ENCODE measurements around the gene SGTA.
"Not testable (repeated sequence)": the region's sequence is repeated elsewhere in the genome, so short reads cannot be mapped to it uniquely, and the experiment has no call there.

SGTA gene, protein sequence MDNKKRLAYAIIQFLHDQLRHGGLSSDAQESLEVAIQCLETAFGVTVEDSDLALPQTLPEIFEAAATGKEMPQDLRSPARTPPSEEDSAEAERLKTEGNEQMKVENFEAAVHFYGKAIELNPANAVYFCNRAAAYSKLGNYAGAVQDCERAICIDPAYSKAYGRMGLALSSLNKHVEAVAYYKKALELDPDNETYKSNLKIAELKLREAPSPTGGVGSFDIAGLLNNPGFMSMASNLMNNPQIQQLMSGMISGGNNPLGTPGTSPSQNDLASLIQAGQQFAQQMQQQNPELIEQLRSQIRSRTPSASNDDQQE

DNA sequence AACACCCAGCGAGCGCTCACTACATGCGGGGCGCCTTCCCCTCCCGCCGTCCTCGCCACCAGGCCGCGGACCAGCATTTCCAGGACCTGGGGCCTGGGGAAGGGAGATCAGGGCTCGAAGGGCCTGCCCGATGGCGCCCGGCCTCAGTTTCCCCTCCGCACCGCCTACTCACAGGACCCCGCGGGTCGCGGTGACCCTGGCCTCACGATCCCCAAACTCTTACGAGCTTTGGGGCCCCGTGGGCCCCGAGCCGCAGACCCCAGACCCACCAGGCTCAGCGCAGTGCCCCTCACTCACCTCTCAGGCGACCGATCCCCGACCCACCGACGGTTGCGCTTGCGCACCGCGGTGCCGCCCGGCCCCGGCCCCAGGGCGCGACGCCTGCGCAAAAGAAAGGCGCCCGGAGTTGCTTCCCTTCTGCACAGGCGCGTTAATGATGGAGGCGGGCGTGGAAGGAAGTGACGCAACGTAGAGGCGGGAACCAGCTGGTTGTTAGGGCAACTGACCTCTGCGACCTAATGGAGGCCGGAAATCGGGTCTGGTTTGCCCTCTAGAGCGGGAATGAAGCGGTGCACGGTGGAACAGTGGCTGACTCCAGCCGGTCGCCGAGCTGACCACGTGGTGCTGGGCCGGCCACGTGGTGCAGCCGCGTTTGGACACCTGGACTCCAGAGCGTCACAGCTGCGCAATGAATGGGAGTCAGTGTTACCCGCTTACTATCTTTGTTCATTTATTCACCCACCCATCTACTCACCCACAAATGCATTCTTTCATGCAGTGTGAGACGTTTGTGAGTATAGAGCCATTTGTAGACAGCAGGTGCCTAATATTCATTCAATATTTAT is at the start of gene SGTA:
Gene SGTA, minus strand, starts transcription at position 338 of the 845 bp plus-strand sequence. CDS start 14,205 bp downstream, outside the sequence.
- peak; percentile 93 to 94 for DNase-seq (ENCODE audit: low read depth in 2 of 2, low spot score in 1 of 2)

DNA sequence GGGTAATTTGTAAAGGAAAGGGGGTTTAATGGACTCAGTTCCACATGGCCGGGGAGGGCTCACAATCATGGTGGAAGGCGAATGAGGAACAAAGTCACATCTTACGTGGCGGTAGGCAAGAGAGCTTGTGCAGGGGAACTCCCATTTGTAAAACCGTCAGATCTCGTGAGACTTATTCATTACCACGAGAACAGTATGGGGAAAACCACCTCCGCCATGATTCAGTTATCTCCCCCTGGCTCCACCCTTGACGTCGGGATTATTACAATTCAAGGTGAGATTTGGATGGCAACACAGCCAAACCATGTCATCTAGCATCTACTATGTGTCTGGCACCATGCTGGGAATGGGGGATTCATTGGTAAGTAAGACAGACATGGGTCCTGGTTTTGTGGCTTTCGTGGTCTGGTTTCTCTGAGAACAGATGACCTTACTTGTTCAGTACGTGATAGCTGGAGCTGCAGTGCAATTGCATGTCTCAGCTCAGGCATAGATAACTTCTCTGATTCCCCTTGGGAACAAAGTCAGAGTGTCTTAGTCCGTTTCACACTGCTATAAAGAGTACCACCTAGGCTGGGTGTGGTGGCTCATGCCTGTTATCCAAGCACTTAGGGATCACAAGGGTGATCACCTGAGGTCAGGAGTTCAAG is 44.9 kb upstream of the SGTA start:
- no peak for DNase-seq (ENCODE audit: low read depth in 2 of 2, low spot score in 1 of 2)

DNA sequence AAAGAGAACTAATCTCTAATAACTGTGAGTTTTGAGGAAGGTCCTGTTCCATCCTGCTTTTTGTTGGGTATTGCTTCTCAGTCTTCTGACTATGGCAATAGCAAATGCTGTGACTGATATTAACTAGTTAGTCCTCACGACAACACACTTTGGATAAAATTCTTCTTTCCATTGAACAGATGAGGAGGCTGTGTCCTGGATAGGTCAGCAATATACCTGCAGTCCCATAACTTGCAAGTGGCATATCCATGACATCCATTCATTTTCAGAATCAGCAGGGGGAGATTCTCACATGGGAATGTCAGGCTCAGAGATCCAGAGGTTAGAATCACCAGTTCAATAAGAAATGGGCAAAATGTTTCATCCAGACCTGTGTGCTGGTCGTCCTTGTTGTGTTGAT is 43.9 kb upstream of the SGTA start:
- no peak for DNase-seq (ENCODE audit: low read depth in 2 of 2, low spot score in 1 of 2)

DNA sequence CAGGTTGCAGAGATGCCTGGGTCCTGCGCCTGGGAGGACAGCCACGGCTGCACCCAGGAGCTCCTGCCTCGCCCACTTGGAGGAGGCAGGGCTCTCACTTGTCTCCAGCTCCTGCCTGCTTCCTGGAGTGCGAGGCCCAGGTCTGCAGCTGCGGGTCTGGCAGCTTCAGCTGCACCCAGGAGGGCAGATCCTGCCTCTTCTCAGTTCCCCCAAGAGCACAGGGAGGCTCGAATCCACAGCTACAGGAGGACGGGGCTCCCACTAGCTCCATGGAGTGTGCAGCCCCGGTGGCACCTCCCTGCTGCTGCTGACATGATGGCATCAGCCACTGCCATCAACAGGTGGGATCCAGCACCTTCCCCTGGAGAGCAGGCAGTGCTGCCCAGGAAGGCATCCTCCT is 41.1 kb upstream of the SGTA start:
- DNase-seq (ENCODE audit: low read depth in 2 of 2, low spot score in 1 of 2) = no peak

DNA sequence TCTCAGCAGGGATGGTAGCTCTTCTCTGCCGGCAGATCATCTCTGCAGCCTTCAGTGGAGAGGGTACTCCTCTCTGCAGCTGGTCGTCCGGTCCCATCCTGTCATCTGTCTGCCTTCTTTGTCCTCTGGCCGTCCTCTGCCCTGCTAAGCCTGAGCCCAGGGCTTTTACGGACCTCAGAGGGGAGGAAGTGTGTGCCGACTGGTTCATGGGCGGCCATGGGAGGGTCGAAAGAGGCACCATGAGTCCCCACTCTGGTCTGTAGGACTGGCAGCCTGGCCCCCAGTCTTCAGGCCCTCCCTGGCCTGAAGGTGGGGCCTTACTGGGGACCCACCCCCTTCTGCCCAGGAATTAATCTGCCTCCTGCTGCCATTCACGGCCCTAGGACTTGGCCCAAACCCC is 40.6 kb upstream of the SGTA start:
- no peak for DNase-seq (ENCODE audit: low read depth in 2 of 2, low spot score in 1 of 2)

DNA sequence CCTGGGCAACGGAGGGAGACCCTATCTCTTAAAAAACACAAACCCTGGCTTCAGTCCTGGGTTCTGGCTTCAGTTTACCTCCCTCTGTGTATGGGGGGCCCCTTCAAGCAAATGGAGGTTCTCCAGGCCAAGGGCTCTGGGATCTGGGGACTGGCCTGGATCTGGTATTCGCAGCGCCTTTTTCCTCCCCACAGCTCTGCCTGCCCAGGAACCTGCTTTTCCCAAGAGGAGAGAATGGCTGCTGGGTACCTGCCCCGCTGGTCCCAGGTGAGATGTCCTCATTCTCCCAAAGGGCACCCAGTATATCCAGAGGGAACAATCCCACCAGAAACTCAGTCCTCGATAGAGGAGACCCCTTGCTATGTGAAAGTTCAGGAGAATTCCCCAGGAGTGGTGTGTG is 39.8 kb upstream of the SGTA start:
- DNase-seq (ENCODE audit: low read depth in 2 of 2, low spot score in 1 of 2) = no peak

DNA sequence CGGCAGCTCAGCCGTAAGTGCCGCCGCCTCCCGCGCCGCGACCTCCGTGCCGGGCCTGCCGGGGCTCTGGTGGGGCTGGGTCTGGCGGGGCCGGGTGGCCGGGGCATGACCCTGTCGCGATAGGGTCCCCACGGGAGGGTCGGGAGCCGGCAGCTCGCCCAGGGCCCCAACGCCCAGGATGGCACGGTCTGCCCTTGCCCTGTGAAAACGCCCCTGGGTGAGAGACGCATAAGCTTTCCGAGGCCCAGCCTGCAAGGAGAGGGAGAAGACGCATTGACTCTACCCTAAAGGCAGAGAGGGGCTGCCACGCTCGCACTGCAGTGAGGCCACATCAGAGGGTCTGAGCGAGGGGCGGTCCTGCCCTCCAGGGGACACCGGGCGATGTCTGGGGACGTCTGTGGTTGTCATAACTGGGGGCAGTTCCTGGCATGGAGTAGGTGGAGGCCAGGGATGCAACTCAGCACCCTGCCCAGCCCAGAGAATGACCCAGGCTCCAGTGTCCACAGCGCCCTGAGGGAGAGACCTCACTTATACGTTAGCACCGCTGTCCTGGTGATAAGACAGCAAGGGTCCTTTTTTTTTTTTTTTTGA is 37.1 kb upstream of the SGTA start:
- DNase-seq (ENCODE audit: low read depth in 2 of 2, low spot score in 1 of 2) = no peak

DNA sequence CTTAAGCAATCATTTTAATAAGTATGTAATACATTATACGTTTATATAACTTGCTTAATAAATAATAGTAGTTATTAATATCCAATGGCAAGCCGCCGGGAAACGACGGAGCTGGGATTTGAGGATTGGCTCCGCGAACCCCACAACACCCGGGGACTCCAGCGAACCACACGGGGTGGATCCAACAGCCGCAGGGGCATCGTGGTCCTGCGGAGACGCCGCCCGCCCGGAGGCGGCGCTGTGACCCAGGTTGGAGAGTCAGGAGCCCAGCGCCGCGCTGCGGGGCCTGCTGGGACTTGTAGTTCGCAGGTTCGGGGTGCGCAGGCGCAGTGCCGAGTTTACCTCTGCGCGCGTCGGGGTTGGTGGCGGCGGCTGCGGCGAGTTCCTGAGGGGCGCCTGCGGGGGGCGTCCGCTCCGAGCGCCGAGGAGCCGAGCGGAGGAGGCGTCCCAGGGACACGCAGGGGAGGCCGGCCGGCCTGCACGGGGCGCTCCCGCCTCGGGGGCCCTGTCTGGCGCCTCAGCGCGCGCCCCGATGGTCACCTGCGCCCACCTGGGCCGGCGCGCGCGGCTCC is 36.6 kb upstream of the SGTA start, which contains the start of gene ZNF554:
Gene ZNF554, plus strand, starts transcription at position 329 of the 572 bp plus-strand sequence. Its CDS starts 204 bp downstream, at position 533.
- peak; percentile 94 to 95 for DNase-seq (ENCODE audit: low read depth in 2 of 2, low spot score in 1 of 2)

DNA sequence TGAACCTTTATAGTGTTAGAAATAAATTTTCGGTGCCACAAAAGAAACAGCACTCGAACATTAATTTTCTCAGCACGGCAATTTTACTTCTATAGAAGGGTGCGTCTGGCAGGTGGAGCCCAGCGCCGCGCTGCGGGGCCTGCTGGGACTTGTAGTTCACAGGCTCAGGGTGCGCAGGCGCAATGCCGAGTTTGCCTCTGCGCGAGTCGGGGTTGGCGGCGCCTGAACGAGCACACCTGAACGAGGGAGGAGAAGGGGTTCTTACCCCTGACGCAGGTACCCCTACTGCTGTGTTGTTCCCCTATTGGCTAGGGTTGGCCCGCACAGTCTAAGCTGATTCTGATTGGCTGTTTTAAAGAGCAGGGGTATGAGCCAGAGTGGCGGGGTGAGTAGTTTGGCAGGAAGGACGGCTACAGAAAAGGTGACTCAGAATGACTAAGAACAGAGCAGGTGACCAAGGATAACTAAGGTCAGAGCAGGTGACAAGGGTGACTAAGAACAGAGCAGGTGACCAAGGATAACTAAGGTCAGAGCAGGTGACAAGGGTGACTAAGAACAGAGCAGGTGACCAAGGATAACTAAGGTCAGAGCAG is 34.3 kb upstream of the SGTA start:
- DNase-seq (ENCODE audit: low read depth in 2 of 2, low spot score in 1 of 2) = not testable (repeated sequence)

DNA sequence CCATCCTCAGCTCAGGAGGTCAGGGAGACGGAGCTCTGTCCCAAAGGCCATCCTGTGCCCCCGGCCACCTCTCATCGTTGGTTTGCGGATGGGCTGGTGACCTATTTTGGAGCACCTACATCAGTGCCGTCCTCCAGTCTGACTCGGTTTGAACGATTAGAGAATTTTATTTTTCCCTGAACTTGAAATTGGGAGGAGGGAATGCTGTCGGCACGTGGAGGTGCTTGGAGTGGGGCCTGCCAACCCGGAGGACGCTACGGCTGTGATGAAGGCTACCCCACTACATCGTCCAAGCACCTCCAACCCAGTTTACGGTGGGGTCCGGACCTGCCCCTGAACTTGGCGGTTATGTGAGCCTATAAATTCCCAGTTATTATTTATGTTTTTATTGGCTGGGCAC is 33.6 kb upstream of the SGTA start:
- no peak for DNase-seq (ENCODE audit: low read depth in 2 of 2, low spot score in 1 of 2)

DNA sequence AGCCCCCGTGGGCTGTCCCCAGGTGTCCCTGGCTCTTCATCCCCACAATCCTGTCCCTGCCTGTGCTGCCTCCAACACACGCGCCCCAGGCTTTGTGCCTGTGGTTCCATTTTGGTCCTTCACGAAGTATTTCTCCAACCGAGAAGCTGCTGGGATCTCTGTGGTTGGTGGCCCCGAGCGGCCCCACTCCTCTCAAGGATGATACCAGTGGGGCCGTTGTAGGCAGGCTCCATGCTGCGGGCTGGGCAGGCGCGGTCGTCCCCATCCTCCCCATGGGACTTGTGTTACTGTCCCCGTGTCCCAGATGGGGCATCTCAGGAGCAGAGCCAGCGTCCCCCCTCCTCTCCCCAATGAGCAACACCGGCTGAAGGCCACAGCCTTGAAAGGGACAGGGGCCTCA is 32.9 kb upstream of the SGTA start:
- DNase-seq (ENCODE audit: low read depth in 2 of 2, low spot score in 1 of 2) = no peak

DNA sequence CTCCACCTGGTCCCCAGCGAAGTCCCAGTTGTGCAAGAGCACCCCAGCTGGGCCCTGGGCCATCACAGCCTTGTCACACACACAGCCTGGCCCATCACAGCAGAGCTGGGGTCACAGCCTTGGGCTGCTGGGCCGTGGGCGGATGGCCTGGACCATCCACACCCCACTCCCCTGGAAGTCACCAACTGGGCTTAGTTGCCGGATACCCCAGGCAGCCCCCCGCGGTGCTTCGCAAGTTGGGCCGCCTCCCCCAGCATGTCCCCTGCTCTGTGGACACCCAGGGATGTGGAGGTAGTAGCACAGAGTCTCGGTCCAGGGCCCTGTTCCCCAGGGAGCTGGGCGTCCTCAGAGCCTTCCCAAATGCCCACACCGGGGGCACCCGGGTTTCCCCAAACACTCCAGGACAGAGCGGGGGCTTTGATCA is 32.1 kb upstream of the SGTA start:
- no peak for DNase-seq (ENCODE audit: low read depth in 2 of 2, low spot score in 1 of 2)

DNA sequence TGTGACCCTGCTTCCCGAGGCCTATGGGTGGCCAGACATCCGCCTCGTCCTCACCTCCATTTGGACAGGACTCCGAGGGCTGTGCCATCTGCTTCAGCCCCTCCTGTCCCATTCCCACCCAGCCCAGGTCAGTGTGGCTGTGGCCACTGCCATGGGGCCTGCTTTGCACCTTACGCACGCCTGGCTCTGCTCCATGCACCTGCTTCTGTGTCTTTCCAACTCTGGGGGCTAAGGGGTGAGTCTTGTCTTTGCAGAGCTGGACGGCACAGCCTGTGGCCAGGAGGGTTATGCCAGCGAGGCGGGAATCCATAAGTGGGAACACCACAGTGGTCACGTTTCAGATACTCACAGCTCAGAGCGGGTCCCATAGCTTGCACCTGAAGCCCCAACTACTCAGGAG is 31.4 kb upstream of the SGTA start:
- DNase-seq (ENCODE audit: low read depth in 2 of 2, low spot score in 1 of 2) = no peak

DNA sequence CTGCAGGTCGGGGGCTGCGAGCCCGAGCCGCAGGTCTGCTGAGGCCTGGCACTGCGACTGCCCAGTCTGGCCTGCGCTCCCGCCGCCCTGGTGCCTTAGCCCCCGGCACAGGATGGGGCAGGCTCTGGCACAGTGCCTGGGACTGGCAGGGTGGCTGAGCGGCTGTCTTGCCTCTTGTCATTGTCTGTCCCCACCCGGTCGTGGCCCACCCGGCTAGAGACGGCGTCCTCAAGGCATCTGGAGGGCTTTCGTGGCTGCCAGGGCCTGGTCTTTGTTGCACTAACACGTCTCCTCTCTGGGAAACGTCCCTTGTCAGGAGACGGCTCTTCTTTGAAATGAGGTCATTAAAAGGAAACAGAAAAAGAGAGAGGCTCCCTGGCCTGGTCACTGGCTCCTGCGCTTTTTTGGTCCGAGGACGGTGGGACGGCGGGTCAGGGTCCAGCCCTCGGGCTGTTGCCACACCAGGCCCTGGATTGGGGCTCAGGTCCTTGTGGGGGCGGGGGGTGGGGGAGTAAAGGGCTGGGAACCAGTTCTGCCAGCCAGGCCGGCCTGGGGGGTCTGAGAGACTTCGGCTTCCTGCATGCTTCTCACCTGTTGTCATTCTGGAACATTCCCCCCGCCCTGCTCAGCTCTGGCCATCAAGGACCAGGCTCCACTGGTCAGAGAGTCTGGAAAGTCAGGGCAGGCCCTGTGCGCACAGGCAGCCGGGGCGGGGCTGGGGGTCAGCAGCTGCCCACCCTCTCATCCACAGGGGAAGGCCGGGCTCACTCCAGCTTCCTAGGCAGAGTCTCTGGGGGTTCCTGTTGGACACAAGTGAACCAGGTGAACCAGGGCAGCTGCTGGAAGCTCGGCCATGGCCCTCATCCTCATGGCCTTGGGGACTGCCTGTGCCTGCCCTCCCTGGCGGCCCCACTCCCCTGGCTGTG is 30.4 kb upstream of the SGTA start:
- no peak for DNase-seq (ENCODE audit: low read depth in 2 of 2, low spot score in 1 of 2)

DNA sequence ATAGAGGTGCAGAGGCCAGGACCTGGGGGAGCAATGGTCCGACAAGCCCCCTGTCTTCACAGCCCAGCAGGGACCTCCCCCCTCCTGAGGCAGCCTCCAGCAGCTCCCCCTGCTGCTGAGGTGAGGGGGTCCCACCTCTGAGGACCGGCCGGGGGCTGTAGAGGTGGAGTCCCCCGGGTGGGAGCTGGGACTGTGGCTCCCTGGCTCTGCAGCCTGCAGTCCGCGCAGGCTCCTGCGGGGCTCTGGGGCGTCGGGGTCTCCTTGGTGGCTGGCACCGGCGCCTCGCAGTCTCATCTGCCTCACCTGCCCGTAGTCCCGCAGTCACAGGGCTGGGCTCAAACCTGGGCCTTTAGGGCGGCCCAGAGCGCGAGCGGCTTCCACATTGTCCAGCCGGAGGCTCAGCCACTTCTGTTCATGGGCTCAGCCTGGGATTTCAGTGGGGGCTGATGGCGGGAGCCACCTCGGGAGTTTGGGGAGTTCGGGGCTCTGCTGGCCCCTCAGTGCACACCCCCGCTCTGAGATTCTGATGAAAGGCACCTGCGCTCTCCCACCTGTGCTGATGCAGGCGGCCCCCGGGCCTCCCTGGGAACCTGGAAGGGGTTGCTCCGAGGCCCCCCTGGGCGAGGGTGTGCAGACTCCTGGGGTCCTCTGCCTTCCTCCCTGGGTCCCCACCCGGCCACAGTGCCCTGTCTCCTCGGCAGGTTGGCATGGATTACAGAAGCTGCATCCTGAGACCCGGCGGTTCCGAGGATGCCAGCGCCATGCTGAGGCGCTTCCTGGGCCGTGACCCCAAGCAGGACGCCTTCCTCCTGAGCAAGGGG is 29.6 kb upstream of the SGTA start:
- no peak for DNase-seq (ENCODE audit: low read depth in 2 of 2, low spot score in 1 of 2)

DNA sequence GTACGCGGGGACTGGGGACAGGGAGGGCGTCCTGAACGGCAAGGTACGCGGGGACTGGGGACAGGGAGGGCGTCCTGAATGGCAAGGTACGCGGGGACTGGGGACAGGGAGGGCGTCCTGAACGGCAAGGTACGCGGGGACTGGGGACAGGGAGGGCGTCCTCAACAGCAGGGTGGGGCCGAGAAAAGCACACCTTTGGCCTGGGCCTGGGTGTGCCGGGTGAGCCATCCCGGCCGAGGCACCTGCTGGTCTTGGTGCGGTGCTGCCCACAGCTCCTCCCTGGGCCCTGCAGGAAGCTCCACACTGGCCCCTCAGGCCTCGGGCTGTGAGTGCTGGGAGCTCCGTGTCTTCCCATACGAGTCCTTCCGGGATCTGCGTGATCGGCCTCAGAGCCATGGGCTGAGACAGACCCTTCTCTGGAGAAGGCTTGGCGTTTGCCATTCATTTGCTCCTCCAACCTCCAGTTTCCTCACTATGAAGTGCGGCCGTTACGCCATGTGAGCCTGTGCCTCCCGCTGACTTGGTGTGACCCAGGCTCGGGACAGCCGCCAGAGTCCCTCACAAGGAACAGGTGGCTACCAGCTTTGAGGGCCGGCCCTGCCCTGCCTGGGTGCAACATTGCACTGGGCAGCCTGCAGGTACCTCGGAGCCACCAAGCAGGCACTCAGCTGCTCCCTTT is 28.8 kb upstream of the SGTA start:
- DNase-seq (ENCODE audit: low read depth in 2 of 2, low spot score in 1 of 2) = no peak

DNA sequence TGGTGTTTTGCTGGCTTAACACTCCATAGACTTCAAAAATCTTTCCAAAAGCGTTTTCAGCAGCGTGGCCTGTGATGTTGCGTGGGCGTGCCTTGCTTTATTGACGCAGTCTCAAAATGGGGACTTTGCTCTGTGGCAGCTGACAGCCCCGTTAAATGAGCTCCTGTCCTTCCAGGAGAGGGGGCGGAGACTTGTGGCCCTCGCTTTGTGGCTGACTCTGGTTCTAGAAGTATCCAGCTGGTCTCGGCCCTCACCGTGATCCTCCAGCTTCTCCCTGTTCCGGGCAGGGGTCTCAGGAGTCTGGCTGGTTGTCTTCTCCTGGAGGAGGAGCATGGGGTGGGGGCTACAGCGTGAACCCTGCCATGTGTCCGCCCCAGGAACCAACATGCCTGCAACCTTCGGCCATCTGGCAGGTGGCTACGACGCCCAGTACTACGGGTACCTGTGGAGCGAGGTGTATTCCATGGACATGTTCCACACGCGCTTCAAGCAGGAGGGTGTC is 28.2 kb upstream of the SGTA start:
- DNase-seq (ENCODE audit: low read depth in 2 of 2, low spot score in 1 of 2) = no peak

Measured in stimulated activated CD8-positive, alpha-beta memory T cell treated with anti-CD3 and anti-CD28 coated beads, Interleukin-4, amount 100 ng/mL, for 4 hours (primary cell).